K562 (cell line): ENCODE results near the gene DPPA2.

Experiments used
- CSDE1 ChIP-seq, 2 experiments: fragments of 450-650 bp; IDR thresholded peaks; 2 replicates each; pipeline ENCODE4 v1.6.1; 2016; ENCODE audit warnings: mild to moderate bottlenecking in 1 of 2
- CTCF ChIP-seq, 3 experiments: IDR thresholded peaks in 2 of 3; conservative IDR thresholded peaks in 1 of 3; 2 replicates each; pipeline ENCODE4 v1.5.1; 2011 to 2012; ENCODE audit warnings: low read length in 3 of 3, mild to moderate bottlenecking in 3 of 3, control low read depth in 2 of 3, improper control_type of control experiment in 1 of 3, inconsistent platforms in 1 of 3, low read depth in 1 of 3, mixed read lengths in 1 of 3, moderate library complexity in 1 of 3; ENCODE audit not compliant: insufficient read depth in 2 of 3
- EP300 ChIP-seq: IDR thresholded peaks from 2 replicates; pipeline ENCODE4 v1.6.1; 2012; ENCODE audit warnings: low read length, improper control_type of control experiment
- EZH2 ChIP-seq: IDR thresholded peaks from 2 replicates; pipeline ENCODE4 v1.6.1; 2012; ENCODE audit warnings: low read depth, mild to moderate bottlenecking, inconsistent platforms, low read length, borderline replicate concordance
- GTF3C2 ChIP-seq: IDR thresholded peaks from 3 replicates; pipeline ENCODE4 v1.6.1; 2011; ENCODE audit warnings: borderline replicate concordance, mild to moderate bottlenecking, moderate library complexity; ENCODE audit not compliant: insufficient read length; ENCODE audit errors: extremely low read depth
- HDAC1 ChIP-seq, 2 experiments: fragments of 450-650 bp; IDR thresholded peaks; 2 replicates each; pipeline ENCODE4 v1.6.1; 2016 to 2017; ENCODE audit warnings: inconsistent platforms in 1 of 2, mild to moderate bottlenecking in 1 of 2, moderate library complexity in 1 of 2
- MLX ChIP-seq, 2 experiments: fragments of 450-650 bp in 1 of 2; sonication (generic) in 1 of 2; formaldehyde crosslinking; conservative IDR thresholded peaks; 2 replicates each; pipeline versions ENCODE4 v1.4.0 to v1.8.1; 2020 to 2022; ENCODE audit warnings: mild to moderate bottlenecking in 1 of 2, missing genetic modification reagents in 1 of 2
- MXI1 ChIP-seq: IDR thresholded peaks from 2 replicates; pipeline ENCODE4 v1.6.1; 2011; ENCODE audit warnings: low read depth, mild to moderate bottlenecking, improper control_type of control experiment, low read length
- NFATC3 ChIP-seq: fragments of 450-650 bp; IDR thresholded peaks from 2 replicates; pipeline ENCODE4 v1.6.1; 2017; ENCODE audit warnings: mild to moderate bottlenecking
- POLR2AphosphoS5 ChIP-seq: IDR thresholded peaks from 2 replicates; pipeline ENCODE4 v1.6.1; 2011; ENCODE audit warnings: mild to moderate bottlenecking, low read depth, low read length, moderate library complexity; ENCODE audit not compliant: control insufficient read depth, insufficient read depth
- REST ChIP-seq, 2 experiments: fragments of 450-650 bp; formaldehyde crosslinking in 1 of 2; IDR thresholded peaks; 2 replicates each; pipeline versions ENCODE4 v1.4.0 to v1.6.1; 2014 to 2020; ENCODE audit warnings: mild to moderate bottlenecking in 2 of 2, borderline replicate concordance in 1 of 2, low read depth in 1 of 2
- THAP12 ChIP-seq: fragments of 250-450 bp; sonication (Bioruptor Pico); IDR thresholded peaks from 2 replicates; pipeline ENCODE4 v1.9.0; 2021; ENCODE audit warnings: mild to moderate bottlenecking, inconsistent platforms

DNA sequence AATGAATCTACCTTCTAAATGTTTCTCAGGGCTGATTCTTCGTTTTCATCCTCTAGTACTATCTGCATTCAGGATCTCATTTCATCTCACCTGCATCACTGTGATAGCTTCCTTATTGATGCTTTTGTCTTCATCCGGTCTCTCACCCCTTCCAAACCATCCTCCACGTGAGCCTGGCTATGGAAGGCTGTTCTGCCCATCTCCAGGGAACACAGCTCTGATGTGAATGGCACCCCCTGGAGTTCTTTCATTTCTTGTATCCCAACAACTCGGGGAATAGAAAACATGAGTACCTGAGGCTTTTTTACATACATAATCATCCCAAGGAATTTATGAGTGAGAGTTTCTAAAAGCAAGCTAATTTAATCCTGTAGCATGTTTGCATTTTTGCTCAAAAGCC, 29.8 kb upstream of the DPPA2 start:
- TF ChIP-seq POLR2AphosphoS5 (no peak), NFATC3 (no peak), EZH2 (no peak), MLX (CRISPR knock-in tag; conservative IDR thresholded peaks at IDR 0.05) (no peak), CSDE1 (IDR thresholded peaks at IDR 0.05) (no peak), GTF3C2 (no peak), EP300 (no peak), THAP12 (no peak), MXI1 (no peak), REST (IDR thresholded peaks at IDR 0.05; ENCODE audit: borderline replicate concordance) (no peak), REST (CRISPR knock-in tag; IDR thresholded peaks at IDR 0.05; ENCODE audit: low read depth) (no peak), CTCF (IDR thresholded peaks at IDR 0.05 in 2 of 3, conservative IDR thresholded peaks at IDR 0.05 in 1 of 3; ENCODE audit: insufficient read depth in 2 of 3, low read depth in 1 of 3, low read length in 3 of 3) (no peak), HDAC1 (IDR thresholded peaks at IDR 0.05) (no peak)
